NT2/D1 (cell line): ENCODE results near the gene CYP39A1.

Experiments used
- DNase-seq: peaks from one replicate; pipeline ENCODE4 v3.0.0-alpha.2; 2011; ENCODE audit warnings: low read depth, low spot score
- H3K27me3 ChIP-seq: 2 replicates; pipeline ENCODE4 v1.6.0; 2011; ENCODE audit warnings: mild to moderate bottlenecking; ENCODE audit not compliant: insufficient read length, insufficient read depth
- H3K36me3 ChIP-seq: 2 replicates; pipeline ENCODE4 v1.6.1; 2011; ENCODE audit warnings: mild to moderate bottlenecking, low read length, mixed read lengths; ENCODE audit not compliant: insufficient read depth, insufficient read length
- H3K4me1 ChIP-seq: 2 replicates; pipeline ENCODE4 v1.5.1; 2011; ENCODE audit not compliant: insufficient read depth, insufficient read length
- H3K4me3 ChIP-seq: 2 replicates; pipeline ENCODE4 v1.5.1; 2011; ENCODE audit warnings: low read depth; ENCODE audit not compliant: insufficient read length
- H3K9ac ChIP-seq: 2 replicates; pipeline ENCODE4 v1.6.0; 2011; ENCODE audit warnings: low read depth; ENCODE audit not compliant: insufficient read length
- H3K9me3 ChIP-seq: 2 replicates; pipeline ENCODE4 v1.5.1; 2011; ENCODE audit warnings: mild to moderate bottlenecking, low read length; ENCODE audit not compliant: insufficient read depth
- SUZ12 ChIP-seq: IDR thresholded peaks from 2 replicates; pipeline ENCODE4 v1.6.1; 2011; ENCODE audit not compliant: insufficient read length, insufficient read depth; ENCODE audit errors: extremely low read depth
- YY1 ChIP-seq: IDR thresholded peaks from 2 replicates; pipeline ENCODE4 v1.6.1; 2011; ENCODE audit not compliant: insufficient read length, insufficient read depth
- ZNF274 ChIP-seq: IDR thresholded peaks from 2 replicates; pipeline ENCODE4 v1.6.1; 2011; ENCODE audit warnings: mild to moderate bottlenecking, low read depth, low read length

Gene CYP39A1

DNA sequence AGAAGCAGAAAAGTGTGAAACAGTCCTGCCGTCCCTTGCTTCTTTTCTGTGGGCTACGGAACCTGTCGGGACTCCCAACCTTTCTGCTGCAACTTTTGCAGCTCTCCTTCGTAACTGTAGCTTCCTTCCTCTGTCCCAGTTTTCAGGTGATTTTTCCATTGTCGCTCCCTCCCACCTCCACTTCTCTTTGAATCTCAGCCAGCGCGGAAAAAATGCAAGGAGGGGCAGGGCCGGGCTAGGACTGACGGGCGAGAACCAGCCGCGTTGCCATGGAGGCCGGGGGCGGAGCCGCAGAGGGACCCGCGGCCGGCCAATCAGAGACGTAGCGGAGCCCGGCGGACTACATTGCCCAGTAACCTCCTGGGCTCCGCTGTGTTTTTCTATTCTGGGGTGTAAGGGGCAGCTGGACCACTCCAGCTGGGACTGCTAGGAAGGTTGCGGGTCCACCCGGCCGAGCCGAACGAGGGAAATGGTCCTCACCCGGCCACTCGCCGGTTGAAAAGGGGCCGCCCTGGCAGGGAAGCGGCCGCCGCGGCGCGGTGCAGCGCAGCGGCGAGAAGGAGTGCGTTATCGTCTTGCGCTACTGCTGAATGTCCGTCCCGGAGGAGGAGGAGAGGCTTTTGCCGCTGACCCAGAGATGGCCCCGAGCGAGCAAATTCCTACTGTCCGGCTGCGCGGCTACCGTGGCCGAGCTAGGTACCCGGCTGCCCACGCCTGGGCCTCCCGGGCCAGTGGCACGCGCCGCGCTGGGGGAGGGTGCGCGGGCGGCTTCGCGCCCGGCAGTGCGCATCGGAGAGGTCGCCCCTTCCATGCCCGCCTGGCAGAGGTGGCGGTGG is at the start of gene CYP39A1, which contains the start of gene SLC25A27:
TSS of gene CYP39A1 (minus strand) at position 216 of the 836 bp plus-strand sequence. CDS start 236 bp downstream, outside the sequence.
TSS of gene SLC25A27 (plus strand) at position 373 of the 836 bp plus-strand sequence. CDS start at position 591, 218 bp downstream.
- TF ChIP-seq ZNF274 (no peak), YY1 (no peak), SUZ12 (peak; percentile 57)
- no peaks in the 10 kb centered on the region for H3K9me3 ChIP-seq

DNA sequence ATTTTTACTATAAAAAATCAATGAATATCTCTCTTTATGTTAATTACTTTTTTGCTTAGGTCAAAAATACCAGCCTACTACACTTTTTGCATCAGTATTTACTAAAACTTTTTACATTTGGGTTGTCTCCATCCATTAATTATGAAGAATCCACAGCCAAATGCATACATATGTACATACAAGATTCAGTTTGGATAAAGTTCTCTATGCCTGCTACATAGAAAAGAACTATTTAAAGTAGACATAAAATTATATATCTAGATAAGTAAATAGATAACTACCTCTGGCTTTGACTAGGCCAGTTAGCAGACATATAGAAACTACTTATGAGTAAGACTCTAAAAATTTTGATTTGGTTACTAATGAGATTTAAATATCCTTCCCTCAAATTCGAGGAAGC is 47.4 kb upstream of the CYP39A1 start:
- Histone ChIP-seq H3K9ac (no peak overlapping the region), H3K27me3 (no peaks in the 10 kb centered on the region), H3K4me3 (no peak overlapping the region), H3K9me3 (no peaks in the 10 kb centered on the region), H3K4me1 (no peaks in the 10 kb centered on the region), H3K36me3 (no peaks in the 10 kb centered on the region)
- no peak for DNase-seq
- TF ChIP-seq SUZ12 (no peak), ZNF274 (no peak), YY1 (no peak)

More for the DNA sequence above, at the start of gene CYP39A1, which contains the start of gene SLC25A27:
- Histone ChIP-seq H3K4me3 (peak within 1 kb of the TSS; percentile 86), H3K27me3 (peaks cover 25% of the 10 kb centered on the region), H3K4me1 (no peaks in the 10 kb centered on the region), H3K36me3 (no peaks in the 10 kb centered on the region), H3K9ac (peak within 1 kb of the TSS; percentile 72)
- DNase-seq: peak; percentile 77

GRCh38 chr6:46690911-46691451 is 38.4 kb upstream of the CYP39A1 start:
- Histone ChIP-seq H3K27me3 (no peaks in the 10 kb centered on the region), H3K4me3 (no peak overlapping the region), H3K9me3 (no peaks in the 10 kb centered on the region), H3K36me3 (no peaks in the 10 kb centered on the region), H3K4me1 (no peaks in the 10 kb centered on the region), H3K9ac (no peak overlapping the region)
- no peak for DNase-seq
- TF ChIP-seq SUZ12 (no peak), YY1 (no peak), ZNF274 (no peak)

GRCh38 chr6:46690141-46690755 is 37.6 kb upstream of the CYP39A1 start:
- no peak for TF ChIP-seq YY1
- TF ChIP-seq ZNF274: no peak
- TF ChIP-seq SUZ12: no peak

DNA sequence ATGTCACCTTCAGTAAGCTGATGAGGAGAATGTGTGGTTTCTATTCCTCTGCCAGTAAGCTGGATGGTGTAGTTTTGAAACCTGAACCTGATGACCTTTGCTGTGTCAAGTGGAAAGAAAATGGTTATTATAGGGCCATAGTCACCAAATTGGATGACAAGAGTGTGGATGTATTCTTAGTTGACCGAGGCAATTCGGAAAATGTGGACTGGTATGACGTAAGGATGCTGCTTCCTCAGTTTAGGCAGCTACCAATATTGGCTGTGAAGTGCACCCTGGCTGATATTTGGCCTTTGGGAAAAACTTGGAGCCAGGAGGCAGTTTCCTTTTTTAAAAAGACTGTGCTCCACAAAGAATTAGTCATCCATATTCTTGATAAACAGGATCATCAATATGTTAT is 37.0 kb upstream of the CYP39A1 start:
- Histone ChIP-seq H3K9ac (no peak overlapping the region), H3K27me3 (no peaks in the 10 kb centered on the region), H3K36me3 (no peaks in the 10 kb centered on the region), H3K4me3 (no peak overlapping the region), H3K9me3 (no peaks in the 10 kb centered on the region), H3K4me1 (no peaks in the 10 kb centered on the region)
- no peak for DNase-seq
- TF ChIP-seq ZNF274 (no peak), SUZ12 (no peak), YY1 (no peak)

More at GRCh38 chr6:46690141-46690755, 37.6 kb upstream of the CYP39A1 start:
- DNase-seq: no peak
- H3K27me3 ChIP-seq: no peaks in the 10 kb centered on the region
- H3K4me1 ChIP-seq: no peaks in the 10 kb centered on the region
- H3K9me3 ChIP-seq: no peaks in the 10 kb centered on the region
- no peaks in the 10 kb centered on the region for H3K36me3 ChIP-seq
- no peak overlapping the region for H3K9ac ChIP-seq
- H3K4me3 ChIP-seq: no peak overlapping the region

- TF ChIP-seq ZNF274 (no peak), YY1 (no peak), SUZ12 (no peak)
- Histone ChIP-seq H3K4me3 (no peak overlapping the region), H3K36me3 (no peaks in the 10 kb centered on the region), H3K9ac (no peak overlapping the region), H3K9me3 (no peaks in the 10 kb centered on the region), H3K27me3 (no peaks in the 10 kb centered on the region), H3K4me1 (no peaks in the 10 kb centered on the region)
- no peak for DNase-seq
Measured at GRCh38 chr6:46688966-46689335, 36.3 kb upstream of the CYP39A1 start.
